Smooth muscle cell (in vitro differentiated cells): ENCODE results near the gene RANBP3. TPM values are rescaled to one million over a fixed set of nuclear protein-coding genes. Genes with fewer than 3 reads are reported as not detected.
A peak's percentile ranks its signal among the peaks of the same experiment; 100 is the strongest.

ENCODE experiments used
- DNase-seq: peaks from one replicate; lab custom pipeline; 2025; ENCODE audit not compliant: unreplicated experiment; lab: John Stamatoyannopoulos, UW
- H2AFZ ChIP-seq: fragments of 200-600 bp; sonication (generic); 2 replicates; pipeline ENCODE4 v1.6.0; 2016; ENCODE audit warnings: antibody characterized with exemption, low read depth, mild to moderate bottlenecking
- H3F3A ChIP-seq: fragments of 200-600 bp; sonication (generic); 2 replicates; pipeline ENCODE4 v1.6.0; 2017; ENCODE audit warnings: antibody characterized with exemption, low read depth
- H3K27ac ChIP-seq: fragments of 200-600 bp; sonication (generic); 2 replicates; pipeline ENCODE4 v1.5.1; 2016; ENCODE audit warnings: low read depth, mild to moderate bottlenecking
- H3K27me3 ChIP-seq: fragments of 200-600 bp; sonication (generic); 2 replicates; pipeline ENCODE4 v1.6.1; 2016; ENCODE audit warnings: low read depth, mild to moderate bottlenecking
- H3K36me3 ChIP-seq: fragments of 200-600 bp; sonication (generic); 2 replicates; pipeline ENCODE4 v1.5.1; 2016; ENCODE audit warnings: low read depth
- H3K4me1 ChIP-seq: fragments of 200-600 bp; sonication (generic); 2 replicates; pipeline ENCODE4 v1.5.1; 2016; ENCODE audit warnings: low read depth
- H3K4me2 ChIP-seq: fragments of 200-600 bp; sonication (generic); 2 replicates; pipeline ENCODE4 v1.6.0; 2016; ENCODE audit warnings: mild to moderate bottlenecking
- H3K4me3 ChIP-seq: fragments of 200-600 bp; sonication (generic); 2 replicates; pipeline ENCODE4 v1.5.1; 2016; ENCODE audit warnings: mild to moderate bottlenecking
- H3K79me2 ChIP-seq: fragments of 200-600 bp; sonication (generic); 2 replicates; pipeline ENCODE4 v1.6.0; 2016; ENCODE audit warnings: low read depth, mild to moderate bottlenecking
- H3K9ac ChIP-seq: fragments of 200-600 bp; sonication (generic); 2 replicates; pipeline ENCODE4 v1.6.0; 2016; ENCODE audit warnings: low read depth
- H3K9me3 ChIP-seq: fragments of 200-600 bp; sonication (generic); replicated peaks from 2 replicates; pipeline ENCODE4 v1.5.1; 2016; ENCODE audit warnings: low read depth
- H4K20me1 ChIP-seq: fragments of 200-600 bp; sonication (generic); 2 replicates; pipeline ENCODE4 v1.6.0; 2016; ENCODE audit warnings: low read depth
- CTCF ChIP-seq: fragments of 200-600 bp; sonication (generic); IDR thresholded peaks from 2 replicates; pipeline ENCODE4 v1.5.1; 2017; ENCODE audit warnings: borderline replicate concordance, mild to moderate bottlenecking, antibody characterized with exemption; ENCODE audit not compliant: insufficient read depth, poor library complexity, severe bottlenecking
- WGBS: methylation state at CpG from one replicate; pipeline ENCODE4 v1.1.7; 2016; ENCODE audit warnings: low lambda C conversion rate; 5-methylcytosine and 5-hydroxymethylcytosine counted together
- polyA plus RNA-seq: library from polyadenylated mRNA; unstranded; fragments of >200 nt; fragmentation: Nextera tagmentation; extraction: Ambion mirVana; gene quantifications from 2 replicates; pipeline ENCODE4 v1.2.1, GENCODE V29; 2016
- total RNA-seq: library from RNA; depleted of rRNA; stranded (reverse); fragments of >200 nt; gene quantifications from 2 replicates; pipeline ENCODE4 v1.2.3, GENCODE V29; 2014

Gene RANBP3
- total and polyA plus RNA-seq, 2 experiments from 2014 or later = 13.4 to 65.8 TPM

DNA sequence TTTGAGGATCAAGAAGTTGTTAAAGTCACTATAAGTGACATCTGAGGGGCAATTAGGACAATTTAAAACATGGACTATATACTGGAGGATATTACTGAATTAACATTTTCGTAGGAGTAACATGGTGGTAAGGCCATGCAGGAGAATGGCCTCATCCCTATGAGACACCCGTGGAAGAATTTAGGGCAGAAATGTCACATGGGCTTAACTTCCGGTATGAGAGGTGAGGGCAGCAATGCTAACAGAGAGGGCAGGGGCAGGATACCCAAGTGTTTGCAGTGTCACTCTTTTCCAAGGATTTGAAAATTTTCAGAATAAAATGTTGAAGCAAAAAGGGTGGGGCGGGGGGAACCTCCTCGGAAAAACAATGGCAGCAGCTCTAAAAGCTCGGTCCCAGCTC is 23.6 kb downstream of the RANBP3 start:
- TF ChIP-seq CTCF = no peak
- DNase-seq = no peak
- Histone ChIP-seq H3K4me3 (peak overlapping the region; percentile 31), H2AFZ (no peak overlapping the region), H4K20me1 (peaks cover 100% of the 10 kb centered on the region), H3K79me2 (peaks cover 92% of the 10 kb centered on the region), H3K4me1 (peaks cover 60% of the 10 kb centered on the region), H3K36me3 (no peaks in the 10 kb centered on the region), H3F3A (peaks cover 14% of the 10 kb centered on the region), H3K4me2 (peak overlapping the region; percentile 76), H3K27ac (peak overlapping the region; percentile 77), H3K9me3 (no peaks in the 10 kb centered on the region), H3K9ac (peak overlapping the region; percentile 12), H3K27me3 (no peaks in the 10 kb centered on the region)
- 68% methylated on average over 6 of the region's 6 CpGs for WGBS

DNA sequence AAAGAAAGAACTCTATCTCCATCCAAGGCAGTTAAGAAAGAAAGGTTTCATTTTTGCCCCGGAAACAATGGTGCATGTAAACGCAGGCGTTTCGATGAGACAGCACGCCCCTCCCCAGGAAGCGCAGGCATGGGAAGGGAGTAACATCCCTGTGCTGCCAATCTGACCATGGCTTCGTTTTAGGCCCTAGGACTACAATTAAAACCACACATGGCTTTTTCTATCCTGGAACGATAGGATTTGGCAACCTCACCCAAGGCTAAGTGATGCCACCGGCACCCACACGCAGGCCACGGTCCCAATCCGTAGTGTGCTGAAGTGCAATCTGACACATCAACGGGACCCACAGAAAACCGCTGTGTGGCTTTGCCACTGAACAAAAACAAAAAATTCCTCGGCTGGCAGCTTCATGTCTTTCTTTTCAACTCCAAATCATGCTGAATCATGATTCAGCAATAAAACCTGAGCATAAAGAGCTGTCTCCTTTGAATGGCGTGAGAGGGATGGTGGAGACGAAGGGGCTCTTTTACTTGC is 24.2 kb downstream of the RANBP3 start:
- Histone ChIP-seq H3K27me3 (no peaks in the 10 kb centered on the region), H2AFZ (no peak overlapping the region), H3K27ac (peak overlapping the region; percentile 77), H3K9me3 (no peaks in the 10 kb centered on the region), H4K20me1 (peaks cover 100% of the 10 kb centered on the region), H3K79me2 (peaks cover 91% of the 10 kb centered on the region), H3K4me3 (peak overlapping the region; percentile 31), H3K9ac (peak overlapping the region; percentile 16), H3K4me2 (peak overlapping the region; percentile 76), H3F3A (peaks cover 16% of the 10 kb centered on the region), H3K36me3 (no peaks in the 10 kb centered on the region), H3K4me1 (peaks cover 65% of the 10 kb centered on the region)
- DNase-seq = no peak
- no peak for TF ChIP-seq CTCF
- WGBS = 65% methylated on average over 17 of the region's 17 CpGs

- 43% methylated on average over 5 of the region's 5 CpGs for WGBS
- H3K36me3 ChIP-seq = no peaks in the 10 kb centered on the region
- H3K4me1 ChIP-seq = peaks cover 71% of the 10 kb centered on the region
- H3K4me3 ChIP-seq = no peak overlapping the region
- peaks cover 86% of the 10 kb centered on the region for H3K79me2 ChIP-seq
- H3K4me2 ChIP-seq = peak overlapping the region; percentile 76
- H3K27ac ChIP-seq = peak overlapping the region; percentile 77
- no peak for TF ChIP-seq CTCF
- peaks cover 100% of the 10 kb centered on the region for H4K20me1 ChIP-seq
- peaks cover 21% of the 10 kb centered on the region for H3F3A ChIP-seq
- no peak overlapping the region for H2AFZ ChIP-seq
- peak overlapping the region; percentile 16 for H3K9ac ChIP-seq
- no peaks in the 10 kb centered on the region for H3K9me3 ChIP-seq
- no peaks in the 10 kb centered on the region for H3K27me3 ChIP-seq
- DNase-seq = no peak
Observed at GRCh38 chr19:5953030-5953589, 24.8 kb downstream of the RANBP3 start.
